ENCODE data around the gene KANK2. TPM values are rescaled to one million over a fixed set of nuclear protein-coding genes. Genes with fewer than 3 reads are reported as not detected.

Gene KANK2
- total and polyA plus RNA-seq, 2 donors (not counting 1 experiment from before 2014, with no cell fraction given): 192 to 511 TPM

GRCh38 chr19:11171144-11171543 is 26.2 kb downstream of the KANK2 start:
- TF ChIP-seq CTCF (conservative IDR thresholded peaks at IDR 0.05 in 1 of 2, IDR thresholded peaks at IDR 0.05 in 1 of 2; ENCODE audit: low read depth in 1 of 2, low read length in 2 of 2): no peak
- TF ChIP-seq EZH2 (IDR thresholded peaks at IDR 0.05; ENCODE audit: low read length, missing control alignments): no peak
- no peak overlapping the region for H3K9ac ChIP-seq (ENCODE audit: insufficient read depth, low read length)
- H3K79me2 ChIP-seq (ENCODE audit: control insufficient read depth, insufficient read depth, low read length): peaks cover 4% of the 10 kb centered on the region
- no peaks in the 10 kb centered on the region for H3K27me3 ChIP-seq (ENCODE audit: control insufficient read depth, insufficient read depth, low read length)
- H3K9me3 ChIP-seq (ENCODE audit: control insufficient read depth, insufficient read depth, low read depth, low read length): no peaks in the 10 kb centered on the region
- H3K27ac ChIP-seq (ENCODE audit: insufficient read depth, low read length): no peak overlapping the region
- H4K20me1 ChIP-seq (ENCODE audit: control insufficient read depth, extremely low read depth, insufficient read depth, low read length): no peaks in the 10 kb centered on the region
- H3K4me2 ChIP-seq (ENCODE audit: extremely low read depth, insufficient read depth, low read length): no peak overlapping the region
- H2AFZ ChIP-seq (ENCODE audit: low read length): no peak overlapping the region
- H3K4me3 ChIP-seq (replicated peaks in 1 of 4; ENCODE audit: control extremely low read depth in 1 of 4, insufficient read depth in 1 of 4, low read depth in 3 of 4, low read length in 4 of 4): no peak overlapping the region
- DNase-seq (ENCODE audit: low read depth in 2 of 2): no peak
- H3K4me1 ChIP-seq (ENCODE audit: control insufficient read depth, extremely low read depth, insufficient read depth, low read length): peaks cover 35% of the 10 kb centered on the region
- H3K36me3 ChIP-seq (ENCODE audit: control insufficient read depth, insufficient read depth, low read length): peaks cover 40% of the 10 kb centered on the region

- H2AFZ ChIP-seq (ENCODE audit: low read length): no peak overlapping the region
- H3K4me1 ChIP-seq (ENCODE audit: control insufficient read depth, extremely low read depth, insufficient read depth, low read length): peaks cover 46% of the 10 kb centered on the region
- peaks cover 35% of the 10 kb centered on the region for H3K36me3 ChIP-seq (ENCODE audit: control insufficient read depth, insufficient read depth, low read length)
- peak in 1 of 2 donors; percentile 42 for DNase-seq (ENCODE audit: low read depth in 2 of 2)
- TF ChIP-seq EZH2 (IDR thresholded peaks at IDR 0.05; ENCODE audit: low read length, missing control alignments) (no peak), CTCF (conservative IDR thresholded peaks at IDR 0.05 in 1 of 2, IDR thresholded peaks at IDR 0.05 in 1 of 2; ENCODE audit: low read depth in 1 of 2, low read length in 2 of 2) (no peak)
- no peak overlapping the region for H3K4me3 ChIP-seq (replicated peaks in 1 of 4; ENCODE audit: control extremely low read depth in 1 of 4, insufficient read depth in 1 of 4, low read depth in 3 of 4, low read length in 4 of 4)
- peak overlapping the region; percentile 61 for H3K27ac ChIP-seq (ENCODE audit: insufficient read depth, low read length)
- H3K27me3 ChIP-seq (ENCODE audit: control insufficient read depth, insufficient read depth, low read length): no peaks in the 10 kb centered on the region
- H4K20me1 ChIP-seq (ENCODE audit: control insufficient read depth, extremely low read depth, insufficient read depth, low read length): no peaks in the 10 kb centered on the region
- H3K4me2 ChIP-seq (ENCODE audit: extremely low read depth, insufficient read depth, low read length): no peak overlapping the region
- peaks cover 4% of the 10 kb centered on the region for H3K79me2 ChIP-seq (ENCODE audit: control insufficient read depth, insufficient read depth, low read length)
- H3K9me3 ChIP-seq (ENCODE audit: control insufficient read depth, insufficient read depth, low read depth, low read length): no peaks in the 10 kb centered on the region
- H3K9ac ChIP-seq (ENCODE audit: insufficient read depth, low read length): peak overlapping the region; percentile 37
Measured at GRCh38 chr19:11169896-11170678, 27.3 kb downstream of the KANK2 start.

- H2AFZ ChIP-seq (ENCODE audit: low read length): no peak overlapping the region
- peaks cover 53% of the 10 kb centered on the region for H3K4me1 ChIP-seq (ENCODE audit: control insufficient read depth, extremely low read depth, insufficient read depth, low read length)
- no peak for TF ChIP-seq CTCF (conservative IDR thresholded peaks at IDR 0.05 in 1 of 2, IDR thresholded peaks at IDR 0.05 in 1 of 2; ENCODE audit: low read depth in 1 of 2, low read length in 2 of 2)
- TF ChIP-seq EZH2 (IDR thresholded peaks at IDR 0.05; ENCODE audit: low read length, missing control alignments): no peak
Measured at GRCh38 chr19:11168568-11168967, 28.8 kb downstream of the KANK2 start.

More at GRCh38 chr19:11168568-11168967, 28.8 kb downstream of the KANK2 start:
- Histone ChIP-seq H3K4me3 (replicated peaks in 1 of 4; ENCODE audit: control extremely low read depth in 1 of 4, insufficient read depth in 1 of 4, low read depth in 3 of 4, low read length in 4 of 4) (no peak overlapping the region), H3K36me3 (ENCODE audit: control insufficient read depth, insufficient read depth, low read length) (peaks cover 27% of the 10 kb centered on the region), H3K9ac (ENCODE audit: insufficient read depth, low read length) (no peak overlapping the region), H3K27me3 (ENCODE audit: control insufficient read depth, insufficient read depth, low read length) (no peaks in the 10 kb centered on the region), H3K27ac (ENCODE audit: insufficient read depth, low read length) (peak overlapping the region; percentile 85), H4K20me1 (ENCODE audit: control insufficient read depth, extremely low read depth, insufficient read depth, low read length) (no peaks in the 10 kb centered on the region), H3K79me2 (ENCODE audit: control insufficient read depth, insufficient read depth, low read length) (peaks cover 2% of the 10 kb centered on the region), H3K9me3 (ENCODE audit: control insufficient read depth, insufficient read depth, low read depth, low read length) (no peaks in the 10 kb centered on the region), H3K4me2 (ENCODE audit: extremely low read depth, insufficient read depth, low read length) (peak overlapping the region; percentile 27)
- peak; percentile 93 to 95 for DNase-seq (ENCODE audit: low read depth in 2 of 2)
